GM21360 (cell line): Measurements from ENCODE around the gene GHRHR.

ENCODE experiments used
- ATAC-seq: cut with Tn5 transposase; IDR thresholded peaks from one replicate; pipeline ENCODE4 v1.9.1; 2021; ENCODE audit warnings: mild to moderate bottlenecking, moderate library complexity; ENCODE audit not compliant: unreplicated experiment

Gene GHRHR

DNA sequence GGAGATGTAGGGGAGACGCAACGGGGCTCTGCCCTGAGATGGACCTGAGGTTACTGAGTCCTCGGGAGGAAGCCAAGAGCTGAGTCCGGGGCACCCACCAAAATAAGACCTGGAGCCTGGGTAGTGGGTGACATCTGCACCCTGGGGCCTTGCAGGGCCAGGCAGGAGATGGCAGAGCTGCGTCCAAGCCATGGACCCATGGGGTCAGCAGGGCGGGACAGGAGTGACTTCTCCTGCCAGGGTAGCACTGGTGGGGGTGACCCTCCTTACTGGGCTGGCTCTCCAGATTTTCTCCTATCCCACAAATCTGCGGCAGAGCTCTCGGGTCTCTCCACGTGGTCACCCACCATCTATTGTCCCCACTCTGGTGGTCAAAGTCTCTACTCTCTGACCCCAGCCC, 2.1 kb downstream of the GHRHR start:
- no peak for ATAC-seq

DNA sequence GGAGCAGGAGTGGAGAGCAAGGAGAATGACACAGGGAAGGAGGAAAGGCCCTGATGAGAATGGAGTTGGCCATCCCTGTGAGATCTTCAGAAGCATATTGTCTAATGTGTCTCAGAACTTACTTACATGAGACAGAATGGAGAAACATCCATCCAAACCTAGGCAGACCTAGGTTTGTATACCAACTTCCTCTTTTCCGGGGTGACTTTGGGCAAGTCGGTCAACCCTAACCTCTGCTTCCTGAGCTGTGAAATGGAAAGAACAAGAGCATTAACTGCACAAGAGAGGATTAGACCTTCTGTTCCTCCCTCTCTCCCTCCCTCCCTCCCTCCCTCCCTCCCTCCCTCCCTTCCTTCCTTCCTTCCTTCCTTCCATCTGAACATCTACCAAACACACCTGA, 4.5 kb downstream of the GHRHR start:
- no peak for ATAC-seq

DNA sequence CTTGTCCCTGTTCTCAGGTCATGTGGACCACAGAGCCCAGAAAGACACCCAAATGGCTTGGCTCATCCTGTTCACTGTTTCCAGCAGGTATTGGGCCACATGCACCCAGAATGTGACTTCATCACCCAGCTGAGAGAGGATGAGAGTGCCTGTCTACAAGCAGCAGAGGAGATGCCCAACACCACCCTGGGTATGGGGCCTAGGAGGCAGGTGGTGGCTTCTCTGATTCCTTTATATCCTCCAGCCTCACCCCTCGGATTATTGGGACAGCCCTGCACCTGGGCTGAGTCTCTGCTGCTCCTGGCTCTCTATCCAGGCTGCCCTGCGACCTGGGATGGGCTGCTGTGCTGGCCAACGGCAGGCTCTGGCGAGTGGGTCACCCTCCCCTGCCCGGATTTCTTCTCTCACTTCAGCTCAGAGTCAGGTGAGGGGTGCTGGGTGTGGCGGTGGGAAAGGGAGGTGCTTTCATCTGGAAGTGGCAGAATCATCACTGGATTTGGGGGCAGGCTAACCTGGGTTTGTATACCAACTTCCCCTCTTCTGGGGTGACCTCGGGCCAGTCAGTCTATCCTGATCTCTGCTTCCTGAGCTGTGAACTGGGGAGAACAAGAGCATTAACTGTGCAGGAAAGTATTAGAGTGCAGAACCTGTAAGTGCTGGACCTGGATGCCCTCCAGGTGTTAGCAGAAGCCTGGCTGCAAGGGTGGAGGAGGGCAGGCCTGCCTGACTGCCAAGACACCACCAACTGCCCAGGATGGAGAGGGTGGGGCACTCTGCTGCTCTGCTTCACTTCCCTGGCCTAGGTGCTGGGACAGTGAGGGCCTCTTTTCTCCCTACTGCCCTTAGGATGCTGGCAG, 5.2 kb downstream of the GHRHR start:
- ATAC-seq = no peak

DNA sequence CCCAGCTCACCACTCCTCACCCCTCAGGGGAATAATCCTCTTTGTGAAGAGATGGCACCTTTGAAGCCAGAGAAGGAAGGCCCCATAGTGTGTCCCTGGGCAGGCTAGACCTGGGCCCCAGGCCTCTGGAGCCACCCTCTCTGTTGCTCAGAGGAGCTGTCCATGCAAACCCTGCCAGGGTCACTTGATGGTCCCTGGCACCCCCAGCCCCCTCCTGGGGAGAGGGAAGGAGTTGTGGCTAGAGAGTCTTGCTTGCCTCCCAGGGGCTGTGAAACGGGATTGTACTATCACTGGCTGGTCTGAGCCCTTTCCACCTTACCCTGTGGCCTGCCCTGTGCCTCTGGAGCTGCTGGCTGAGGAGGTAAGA, 5.8 kb downstream of the GHRHR start:
- ATAC-seq = no peak

DNA sequence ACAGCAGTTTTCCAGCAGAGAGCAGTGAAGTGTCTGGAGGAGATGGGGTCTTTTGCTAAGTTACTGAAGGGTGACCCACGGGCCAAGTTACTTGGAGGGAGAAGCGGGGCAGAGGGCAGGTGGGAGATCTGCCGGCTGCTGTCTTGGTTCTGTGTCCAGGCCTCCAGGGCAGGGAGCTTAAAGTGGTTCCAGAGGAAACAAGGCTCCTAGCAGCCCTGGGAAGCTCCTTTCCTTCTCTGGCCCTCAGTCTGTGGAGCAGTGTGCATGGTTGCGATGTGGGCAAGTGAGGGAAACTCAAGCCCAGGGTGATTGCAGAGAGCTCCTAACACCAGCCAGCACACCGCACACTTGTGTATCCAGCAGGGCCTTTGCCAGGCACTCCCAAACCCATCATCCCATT, 6.3 kb downstream of the GHRHR start:
- ATAC-seq = no peak

DNA sequence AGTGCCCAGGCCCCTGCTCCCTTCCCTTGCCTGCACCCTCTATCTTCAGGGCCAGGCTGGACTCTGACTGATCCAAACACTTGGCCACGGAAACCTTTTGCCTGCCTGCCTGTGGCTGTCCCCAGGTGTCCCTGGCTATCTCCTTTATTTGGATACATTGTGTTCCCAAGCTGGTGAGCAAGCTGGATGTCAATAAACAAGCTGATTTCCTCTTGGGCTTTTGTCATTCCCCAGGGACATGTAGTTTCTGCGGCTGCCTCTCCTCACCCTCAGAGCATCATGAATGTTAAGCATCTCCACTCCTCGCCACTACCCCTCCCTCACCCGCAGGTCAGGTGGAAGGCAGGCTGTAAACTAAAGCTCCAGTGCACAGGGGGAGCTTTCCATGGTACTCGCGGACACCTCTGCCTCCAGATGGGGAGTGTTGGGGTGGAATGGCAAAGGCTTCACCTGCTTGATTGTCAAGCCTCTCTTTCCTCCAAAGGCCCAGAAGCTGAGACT, 6.9 kb downstream of the GHRHR start:
- ATAC-seq = no peak

DNA sequence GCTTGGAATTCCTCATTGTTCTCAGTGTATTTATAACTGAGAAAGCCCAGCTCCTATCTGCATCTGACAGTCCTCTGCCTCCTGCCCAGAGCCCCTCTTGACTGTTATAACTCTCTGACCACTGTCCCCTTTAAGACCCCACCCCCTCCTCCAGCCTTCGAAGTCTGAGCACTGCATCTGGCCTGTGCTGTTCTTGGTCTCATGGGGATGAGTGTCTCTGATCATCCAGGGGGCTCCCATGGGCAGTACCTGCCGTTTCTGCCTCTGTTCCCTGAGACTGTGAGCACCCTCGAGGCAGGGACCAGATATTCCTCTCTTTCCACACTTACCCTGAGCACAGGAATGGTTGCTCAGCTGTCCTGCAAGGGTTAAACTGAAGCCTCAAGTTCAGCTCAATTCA, 7.7 kb downstream of the GHRHR start:
- no peak for ATAC-seq

DNA sequence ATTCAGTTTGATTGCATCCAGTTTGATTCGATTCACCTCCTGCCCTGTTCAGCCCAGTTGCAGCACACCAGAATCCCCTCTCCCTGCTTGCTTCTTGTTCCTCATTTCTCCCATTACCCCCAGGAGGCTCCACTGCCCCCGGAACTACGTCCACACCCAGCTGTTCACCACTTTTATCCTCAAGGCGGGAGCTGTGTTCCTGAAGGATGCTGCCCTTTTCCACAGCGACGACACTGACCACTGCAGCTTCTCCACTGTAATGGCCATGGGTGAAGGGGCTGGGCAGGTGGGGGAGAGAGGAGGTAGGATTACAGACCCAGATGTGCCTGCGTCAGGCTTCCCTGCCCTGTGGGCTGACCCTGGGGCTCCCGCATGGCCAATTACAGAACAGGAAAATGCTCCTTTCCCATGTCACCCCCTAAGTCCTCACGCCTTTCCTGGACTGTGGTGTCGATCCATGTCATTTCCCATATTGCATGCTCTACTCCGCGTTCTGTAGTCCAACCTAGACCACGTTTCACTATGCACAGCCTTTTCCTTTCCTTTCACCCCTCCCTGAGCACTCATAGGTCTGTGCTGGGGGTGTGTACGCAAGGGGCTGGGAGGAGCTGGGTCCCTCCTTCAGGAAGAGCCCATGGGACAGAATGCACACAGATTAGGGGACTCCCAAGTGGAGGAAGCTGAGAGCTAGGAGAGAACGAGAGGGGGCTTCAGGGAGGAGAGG, 8.2 kb downstream of the GHRHR start:
- no peak for ATAC-seq

DNA sequence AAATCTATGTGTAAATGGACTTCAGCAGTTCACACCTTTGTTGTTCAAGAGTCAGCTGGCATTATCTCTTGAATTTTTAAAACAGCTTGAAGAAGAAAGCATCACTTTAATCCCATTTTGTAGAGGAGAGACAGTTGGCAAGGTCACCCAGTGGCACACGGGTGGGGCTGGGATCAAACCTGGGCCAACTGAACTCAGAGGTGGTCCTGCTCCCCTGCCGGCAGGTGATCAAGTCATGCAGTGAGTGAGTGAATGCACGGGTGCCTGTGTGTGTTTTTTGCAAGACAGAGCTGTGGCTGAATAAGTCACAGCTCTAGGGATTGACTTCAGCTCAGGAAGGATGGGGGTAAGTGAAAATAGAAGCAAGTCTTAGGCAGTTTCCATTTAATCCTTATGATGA, 9.5 kb downstream of the GHRHR start:
- no peak for ATAC-seq

DNA sequence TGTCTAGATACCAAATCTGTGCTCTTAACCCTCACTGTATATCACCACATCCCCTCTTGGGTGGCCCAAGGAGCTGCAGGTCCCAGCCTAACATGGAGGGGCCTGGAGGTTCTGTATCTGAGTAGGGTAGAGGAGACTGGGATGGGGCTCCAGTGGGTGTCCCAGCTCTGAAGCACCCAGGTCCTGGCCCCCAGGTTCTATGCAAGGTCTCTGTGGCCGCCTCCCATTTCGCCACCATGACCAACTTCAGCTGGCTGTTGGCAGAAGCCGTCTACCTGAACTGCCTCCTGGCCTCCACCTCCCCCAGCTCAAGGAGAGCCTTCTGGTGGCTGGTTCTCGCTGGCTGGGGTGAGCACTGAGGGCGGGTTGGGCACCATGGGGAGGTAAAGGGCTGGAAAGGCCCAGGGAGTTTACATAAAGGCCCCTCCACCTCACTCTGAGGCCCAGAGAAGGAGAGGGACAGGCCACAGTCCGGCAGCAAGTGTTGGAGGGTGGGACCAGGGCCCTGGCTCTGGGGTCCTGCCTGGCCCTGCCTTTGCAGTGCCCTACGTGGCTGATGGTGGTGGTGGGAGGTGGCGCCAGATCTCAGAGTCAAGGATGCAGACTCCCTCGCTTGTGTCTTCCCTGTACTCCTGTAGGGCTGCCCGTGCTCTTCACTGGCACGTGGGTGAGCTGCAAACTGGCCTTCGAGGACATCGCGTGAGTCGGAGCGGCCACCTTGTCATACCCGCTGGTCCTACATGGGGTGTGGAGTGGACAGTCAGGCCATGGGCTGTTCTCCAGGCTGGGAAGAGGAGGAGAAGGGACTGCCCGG, 10.2 kb downstream of the GHRHR start:
- no peak for ATAC-seq

DNA sequence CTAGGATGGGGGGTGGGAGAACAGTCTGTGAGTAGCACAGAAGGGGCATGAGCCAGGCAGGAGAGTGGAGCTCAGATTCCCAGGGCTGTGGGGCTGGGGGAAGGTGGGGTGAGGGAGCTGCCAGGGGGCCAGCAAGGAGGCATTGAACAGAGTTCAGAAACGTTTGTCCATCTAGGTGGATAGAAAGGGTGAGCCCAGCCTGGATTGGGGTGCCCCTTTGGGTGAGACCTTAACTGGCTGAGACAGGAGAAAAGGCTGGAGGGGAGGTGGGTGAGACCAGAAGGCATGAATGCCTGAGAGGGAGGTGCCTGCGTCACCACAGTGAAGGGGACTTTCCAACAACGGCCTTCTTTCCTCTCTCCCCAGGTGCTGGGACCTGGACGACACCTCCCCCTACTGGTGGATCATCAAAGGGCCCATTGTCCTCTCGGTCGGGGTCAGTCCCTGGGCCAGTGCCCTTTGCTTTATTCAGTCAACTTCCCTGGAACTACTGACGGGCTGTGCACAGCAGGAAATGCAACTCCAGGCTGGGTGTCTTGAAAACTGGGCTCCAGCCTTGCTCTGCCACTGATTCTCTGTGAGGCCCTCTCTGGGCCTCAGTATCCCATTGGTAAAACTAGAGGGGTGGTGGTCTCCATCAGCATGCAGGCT, 11.0 kb downstream of the GHRHR start:
- peak; percentile 91 for ATAC-seq

DNA sequence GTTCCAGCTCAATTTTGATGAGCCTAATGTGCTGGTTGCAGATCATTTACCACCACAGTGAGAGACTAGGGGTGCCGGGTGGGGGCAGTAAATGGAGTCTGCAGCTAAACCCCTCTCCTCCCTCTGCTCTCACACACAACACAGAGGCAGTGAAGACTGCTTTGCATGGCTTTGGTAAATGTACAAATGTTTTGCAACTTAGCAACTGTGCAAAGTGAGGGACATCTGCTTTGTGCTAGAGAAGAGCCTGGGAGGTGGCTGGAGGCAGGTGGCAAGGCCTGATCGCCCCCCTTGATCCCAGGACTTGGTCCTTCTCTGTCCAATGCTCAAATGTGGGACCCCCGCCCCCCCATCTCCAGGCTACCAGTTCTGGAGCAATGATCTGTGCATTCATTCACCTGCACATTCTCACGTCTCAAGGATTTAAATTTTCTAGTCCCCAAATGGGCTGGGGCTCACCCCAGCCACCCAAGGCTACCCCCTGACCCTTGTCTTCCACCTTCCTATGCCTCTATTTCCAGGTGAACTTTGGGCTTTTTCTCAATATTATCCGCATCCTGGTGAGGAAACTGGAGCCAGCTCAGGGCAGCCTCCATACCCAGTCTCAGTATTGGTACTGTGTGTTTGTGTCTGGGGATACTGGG, 11.6 kb downstream of the GHRHR start:
- peak; percentile 2 for ATAC-seq

DNA sequence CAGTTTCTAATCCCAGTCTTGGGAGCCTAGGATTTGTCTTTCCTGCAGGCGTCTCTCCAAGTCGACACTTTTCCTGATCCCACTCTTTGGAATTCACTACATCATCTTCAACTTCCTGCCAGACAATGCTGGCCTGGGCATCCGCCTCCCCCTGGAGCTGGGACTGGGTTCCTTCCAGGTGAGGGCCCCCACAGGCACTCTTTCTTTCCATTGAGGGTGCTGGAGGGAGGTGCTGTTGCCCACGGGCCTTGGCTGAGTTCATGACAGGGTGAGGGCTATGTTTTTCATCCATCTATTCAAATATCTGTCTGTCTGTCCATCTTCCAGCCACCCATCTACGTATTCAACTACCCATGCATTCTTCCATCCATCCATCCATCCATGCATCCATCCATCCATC, 12.6 kb downstream of the GHRHR start:
- ATAC-seq = no peak

DNA sequence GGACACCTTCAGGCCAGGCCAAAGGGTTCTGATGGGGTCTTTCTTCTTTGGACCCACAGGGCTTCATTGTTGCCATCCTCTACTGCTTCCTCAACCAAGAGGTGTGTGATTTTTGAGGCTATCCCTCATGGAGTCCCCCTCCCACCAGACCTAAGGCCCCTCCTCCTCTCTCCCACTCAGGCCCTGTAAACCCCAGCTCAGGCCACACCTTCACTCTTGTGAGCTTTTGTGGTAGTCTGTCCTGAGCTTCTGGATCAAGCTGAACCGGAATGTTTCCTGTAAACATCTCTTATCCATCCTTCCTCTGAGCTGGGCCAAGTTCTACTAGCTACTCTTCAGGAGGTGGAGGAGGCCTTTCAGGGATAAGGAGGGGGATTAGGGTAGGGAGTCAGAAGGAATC, 13.5 kb downstream of the GHRHR start:
- no peak for ATAC-seq

DNA sequence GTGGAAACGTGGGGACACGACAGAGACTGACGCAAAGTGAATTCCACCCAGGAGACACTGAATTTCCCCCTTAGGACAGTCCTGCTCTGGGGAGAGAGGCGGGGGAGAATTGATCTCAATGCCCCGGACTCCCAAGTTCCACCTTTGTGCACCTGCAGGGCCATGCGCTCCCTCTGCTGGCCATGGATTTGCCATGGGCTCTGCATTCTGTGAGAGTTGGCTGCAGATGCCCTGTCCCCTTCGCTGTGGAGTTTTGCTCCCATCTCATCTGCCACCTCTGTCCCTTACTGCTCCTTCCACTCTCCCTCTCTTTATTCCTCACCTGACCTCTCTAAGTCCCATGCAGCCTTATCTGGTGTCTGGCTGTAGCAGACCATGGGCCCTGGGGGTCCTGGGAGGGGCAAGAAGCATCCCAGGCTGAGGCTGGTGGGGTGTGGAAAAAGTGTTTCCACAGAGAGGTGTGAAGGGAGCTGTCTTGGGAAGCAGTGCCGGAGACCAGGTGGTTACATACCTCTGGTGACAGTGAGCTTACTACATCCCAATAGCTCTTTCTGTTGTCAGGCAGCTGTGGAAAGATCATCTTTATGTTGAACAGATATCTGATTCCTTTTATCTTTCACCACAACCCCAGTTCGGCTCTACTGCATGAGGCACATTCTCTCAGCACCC, 14.3 kb downstream of the GHRHR start:
- ATAC-seq = no peak

DNA sequence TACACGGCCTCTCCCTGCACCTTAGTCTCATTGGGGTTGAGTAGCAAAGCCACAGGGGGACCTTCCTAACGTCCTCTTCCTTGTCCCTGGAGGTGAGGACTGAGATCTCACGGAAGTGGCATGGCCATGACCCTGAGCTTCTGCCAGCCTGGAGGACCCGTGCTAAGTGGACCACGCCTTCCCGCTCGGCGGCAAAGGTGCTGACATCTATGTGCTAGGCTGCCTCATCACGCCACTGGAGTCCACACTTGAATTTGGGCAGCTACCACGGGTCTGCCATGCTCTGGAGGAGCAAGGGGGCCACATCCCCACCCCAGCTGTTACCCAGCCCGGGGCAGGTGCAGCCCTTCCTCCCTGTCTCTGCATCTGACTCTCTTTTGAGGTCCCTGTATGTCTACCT, 15.3 kb downstream of the GHRHR start:
- ATAC-seq = no peak

DNA sequence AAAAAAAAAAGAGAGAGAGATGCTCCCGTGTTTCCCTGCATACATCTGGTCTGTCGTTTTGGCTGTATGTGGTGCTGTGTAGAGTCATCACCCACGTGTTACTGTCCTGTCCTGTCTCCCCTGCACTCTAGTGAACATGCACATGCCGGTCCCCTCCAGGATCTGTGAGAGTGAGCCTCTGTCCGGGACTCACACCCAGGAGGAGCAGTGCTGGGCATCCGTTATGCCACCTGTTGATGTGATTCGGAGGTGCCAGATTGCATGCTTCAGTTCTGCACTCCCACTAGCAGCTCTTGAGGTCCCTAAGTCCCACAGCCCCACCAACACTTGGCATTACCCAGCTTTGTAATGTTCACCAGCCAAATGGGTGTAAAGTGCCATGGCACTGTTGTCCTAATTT, 16.4 kb downstream of the GHRHR start:
- ATAC-seq = no peak

DNA sequence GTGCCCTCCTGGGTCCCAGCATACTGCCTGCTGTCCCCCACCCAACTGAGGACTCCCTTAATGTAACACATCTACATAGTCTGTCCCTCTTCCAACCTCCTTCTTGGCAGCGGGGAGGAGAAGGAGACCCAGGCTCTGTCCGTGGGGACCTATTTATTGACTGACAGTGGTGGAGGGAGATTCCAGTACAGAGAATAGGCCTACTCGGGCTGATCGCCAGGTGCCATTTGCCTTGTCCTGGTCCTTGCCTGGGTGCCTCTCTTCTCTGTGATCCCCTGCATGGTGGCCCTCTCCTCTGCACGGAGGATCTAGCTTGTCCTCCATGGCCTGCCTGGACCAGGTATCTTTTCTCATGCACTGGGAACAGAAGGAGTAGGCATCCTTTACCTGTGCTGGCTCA, 17.0 kb downstream of the GHRHR start:
- ATAC-seq = no peak

DNA sequence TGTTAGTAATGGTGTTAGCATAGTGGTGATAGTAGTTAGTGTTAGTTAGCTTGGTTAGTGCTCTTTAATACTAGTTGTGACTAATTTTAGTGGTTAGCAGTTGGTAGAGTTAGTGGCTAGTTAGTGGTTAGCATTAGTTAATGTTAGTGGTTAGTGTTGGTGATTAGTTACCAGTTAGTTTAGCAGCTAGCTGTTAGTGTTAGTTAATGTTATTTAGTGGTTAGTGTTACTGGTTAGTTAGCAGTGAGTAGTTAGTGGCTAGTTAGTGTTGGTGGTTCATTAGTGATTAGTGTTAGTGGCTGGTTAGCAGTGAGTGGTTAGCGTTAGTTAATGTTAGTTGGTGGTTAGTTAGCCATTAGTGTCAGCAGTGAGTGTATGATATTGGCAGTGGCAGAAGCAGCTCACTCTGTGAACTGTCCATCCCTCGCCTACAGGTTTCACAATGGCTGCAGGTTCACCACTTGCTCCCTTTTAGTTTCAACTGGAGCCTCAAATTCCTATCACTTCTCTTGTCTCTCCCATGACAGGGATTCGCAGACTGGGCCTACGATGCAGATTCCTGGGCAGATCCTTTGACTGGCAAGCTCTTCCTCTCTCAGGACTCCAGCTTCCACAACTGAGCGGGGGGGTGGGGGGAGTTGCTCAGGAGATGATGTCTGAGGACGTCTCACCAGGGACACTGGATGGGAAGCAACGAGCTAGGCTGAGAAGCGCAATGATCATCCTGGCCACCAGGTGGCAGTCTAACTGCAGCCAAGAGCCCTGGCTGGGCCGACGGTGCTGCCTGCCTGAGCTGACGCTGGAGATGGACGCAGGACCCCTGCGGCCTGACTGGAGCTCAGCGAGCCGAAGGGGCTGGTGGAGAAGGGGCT, 19.5 kb downstream of the GHRHR start:
- ATAC-seq = peak; percentile 74
